ENCODE measurements around the gene ATP10A. TPM values are rescaled to one million over a fixed set of nuclear protein-coding genes. Genes with fewer than 3 reads are reported as not detected.

The ATP10A gene
- total and polyA plus RNA-seq, 3 experiments from 2014 or later, result 8.2 to 28.9 (median 24.0) TPM

DNA sequence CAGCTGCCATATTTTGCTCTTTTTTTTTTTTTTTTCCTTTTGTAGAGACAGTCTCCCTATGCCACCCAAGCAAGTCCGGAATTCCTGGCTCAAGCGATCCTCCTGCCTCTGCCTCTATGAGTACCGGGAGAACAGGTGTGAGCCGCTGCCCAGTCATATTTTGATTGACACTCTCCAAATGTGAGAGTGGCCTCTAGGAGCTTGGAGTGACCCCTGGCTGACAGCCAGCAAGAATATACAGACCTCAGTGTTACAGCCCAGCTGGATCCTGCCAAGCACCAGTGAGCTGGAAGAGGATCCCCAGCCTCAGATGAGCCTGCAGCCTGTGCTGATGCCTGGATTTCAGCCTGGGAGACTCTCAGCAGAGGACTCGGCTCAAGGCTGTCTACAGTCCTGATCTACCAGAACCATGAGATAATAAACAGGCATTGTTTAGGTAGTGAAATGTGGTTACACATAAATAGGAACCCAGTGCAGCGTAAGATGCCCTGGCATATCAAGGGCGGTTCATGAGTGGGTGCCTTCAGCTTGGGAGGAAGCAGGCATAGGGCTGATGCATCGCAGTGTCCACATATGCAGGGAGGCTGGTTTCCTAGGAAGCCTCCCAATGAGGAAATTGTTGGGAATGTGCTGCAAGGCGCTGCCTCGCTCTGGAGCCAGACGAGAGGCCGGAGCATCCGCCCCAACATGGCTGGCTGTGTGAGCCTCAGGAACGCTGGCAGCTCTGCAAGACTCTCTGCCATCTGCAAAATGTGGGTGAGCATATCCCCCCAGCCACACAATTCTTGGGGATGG, 38.9 kb upstream of the ATP10A start:
- CTCF ChIA-PET, result interaction anchor here (0.9 kb wide), 1 partner anchor 31 kb away, joined by 3 read pairs; no protein-coding TSS in a partner anchor
- DNase-seq, result no peak
- no peak overlapping the region for H3K4me3 Mint-ChIP-seq
- no peaks in the 10 kb centered on the region for H3K36me3 Mint-ChIP-seq
- H3K27ac Mint-ChIP-seq, result no peak overlapping the region
- no peaks in the 10 kb centered on the region for H3K9me3 Mint-ChIP-seq
- Histone ChIP-seq H3K4me1 (ENCODE audit: insufficient read depth, low read length) (no peaks in the 10 kb centered on the region), H3K9me3 (ENCODE audit: low read length) (no peaks in the 10 kb centered on the region), H3K36me3 (ENCODE audit: insufficient read depth, low read length) (no peaks in the 10 kb centered on the region), H3K27ac (ENCODE audit: low read depth, low read length) (no peak overlapping the region), H3K27me3 (ENCODE audit: insufficient read depth, low read length, poor library complexity, severe bottlenecking) (no peaks in the 10 kb centered on the region), H3K4me3 (ENCODE audit: low read length) (no peak overlapping the region)
- peaks cover 10 to 20% (median 12%) of the 10 kb centered on the region in 3 donors for H3K4me1 Mint-ChIP-seq
- POLR2A ChIA-PET, result no interaction called here
- peaks cover 0 to 4% of the 10 kb centered on the region in 2 donors for H3K27me3 Mint-ChIP-seq

DNA sequence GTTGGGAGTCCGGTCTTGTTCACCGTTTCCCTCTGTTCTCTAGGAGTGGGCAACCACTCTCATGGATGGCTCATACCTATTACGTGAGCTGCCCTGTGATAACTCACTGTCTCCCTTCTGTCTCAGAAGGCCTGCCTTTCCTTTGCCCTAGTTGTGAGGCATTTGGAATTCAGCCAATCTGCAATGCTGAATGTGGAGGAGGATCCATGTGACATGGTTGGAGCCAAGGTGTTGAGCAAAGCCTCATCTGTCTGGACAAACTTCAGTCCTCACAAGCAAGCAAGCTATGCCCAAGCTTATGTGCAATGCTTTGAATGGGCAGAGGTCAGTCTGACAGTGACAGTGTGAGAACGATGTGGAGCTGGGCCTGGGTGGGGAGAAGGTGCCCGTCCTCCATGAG, 37.8 kb upstream of the ATP10A start:
- no peaks in the 10 kb centered on the region for H3K4me1 ChIP-seq (ENCODE audit: insufficient read depth, low read length)
- Mint-ChIP-seq H3K4me1 (peaks cover 10 to 20% (median 12%) of the 10 kb centered on the region in 3 donors), H3K9me3 (no peaks in the 10 kb centered on the region), H3K4me3 (no peak overlapping the region), H3K27me3 (peaks cover 0 to 1% of the 10 kb centered on the region in 2 donors), H3K36me3 (no peaks in the 10 kb centered on the region), H3K27ac (no peak overlapping the region)
- ChIA-PET CTCF (no interaction called here), POLR2A (no interaction called here)
- no peaks in the 10 kb centered on the region for H3K27me3 ChIP-seq (ENCODE audit: insufficient read depth, low read length, poor library complexity, severe bottlenecking)
- H3K9me3 ChIP-seq (ENCODE audit: low read length), result no peaks in the 10 kb centered on the region
- H3K27ac ChIP-seq (ENCODE audit: low read depth, low read length), result no peak overlapping the region
- no peaks in the 10 kb centered on the region for H3K36me3 ChIP-seq (ENCODE audit: insufficient read depth, low read length)
- DNase-seq, result no peak
- no peak overlapping the region for H3K4me3 ChIP-seq (ENCODE audit: low read length)

DNA sequence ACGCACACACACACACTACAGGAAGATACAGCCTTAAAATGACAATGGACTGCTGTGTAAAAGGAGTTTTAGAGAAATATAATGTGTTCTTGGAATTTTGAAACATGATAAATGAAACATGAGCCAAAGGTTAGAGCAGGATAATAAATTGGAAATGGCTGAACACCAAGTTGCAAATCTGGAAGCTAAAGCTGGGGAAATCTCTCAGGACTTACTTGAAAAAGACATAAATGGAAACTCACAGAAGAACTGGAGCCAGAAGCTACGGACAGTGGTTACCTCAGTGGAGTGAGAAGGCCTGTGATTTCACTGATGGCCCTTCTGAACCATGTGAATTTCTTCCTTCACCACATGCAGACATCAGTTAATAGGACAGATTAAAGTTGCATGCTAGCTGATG, 37.3 kb upstream of the ATP10A start:
- Mint-ChIP-seq H3K27me3 (peaks cover 0 to 3% of the 10 kb centered on the region in 2 donors), H3K27ac (no peak overlapping the region), H3K36me3 (no peaks in the 10 kb centered on the region), H3K9me3 (no peaks in the 10 kb centered on the region), H3K4me3 (no peak overlapping the region), H3K4me1 (peaks cover 10 to 20% (median 12%) of the 10 kb centered on the region in 3 donors)
- ChIA-PET CTCF (no interaction called here), POLR2A (no interaction called here)
- Histone ChIP-seq H3K27ac (ENCODE audit: low read depth, low read length) (no peak overlapping the region), H3K4me3 (ENCODE audit: low read length) (no peak overlapping the region), H3K9me3 (ENCODE audit: low read length) (no peaks in the 10 kb centered on the region), H3K36me3 (ENCODE audit: insufficient read depth, low read length) (no peaks in the 10 kb centered on the region), H3K4me1 (ENCODE audit: insufficient read depth, low read length) (no peaks in the 10 kb centered on the region), H3K27me3 (ENCODE audit: insufficient read depth, low read length, poor library complexity, severe bottlenecking) (no peaks in the 10 kb centered on the region)
- no peak for DNase-seq

DNA sequence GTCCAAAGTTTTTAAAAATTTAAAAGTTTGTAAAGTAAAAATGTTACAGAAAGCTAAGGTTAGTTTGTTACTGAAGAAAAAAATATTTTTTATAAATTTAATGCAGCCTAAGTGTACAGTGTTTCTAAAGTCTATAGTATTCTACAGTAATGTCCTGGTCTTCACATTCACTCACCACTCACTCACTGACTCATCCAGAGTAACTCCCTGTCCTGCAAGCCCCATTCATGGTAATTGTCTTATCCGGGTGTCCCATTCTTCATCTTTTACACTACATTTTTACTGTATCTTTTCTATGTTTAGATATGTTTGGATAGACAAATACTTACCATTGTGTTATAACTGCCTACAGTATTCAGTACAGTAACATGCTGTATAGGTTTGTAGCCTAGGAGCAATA, 36.7 kb upstream of the ATP10A start:
- H3K9me3 ChIP-seq (ENCODE audit: low read length), result no peaks in the 10 kb centered on the region
- H3K36me3 Mint-ChIP-seq, result no peaks in the 10 kb centered on the region
- H3K4me3 ChIP-seq (ENCODE audit: low read length), result no peak overlapping the region
- peaks cover 0 to 1% (median 0%) of the 10 kb centered on the region in 5 donors for H3K9me3 Mint-ChIP-seq
- peaks cover 10 to 20% (median 12%) of the 10 kb centered on the region in 3 donors for H3K4me1 Mint-ChIP-seq
- H3K36me3 ChIP-seq (ENCODE audit: insufficient read depth, low read length), result no peaks in the 10 kb centered on the region
- peaks cover 0 to 3% of the 10 kb centered on the region in 2 donors for H3K27me3 Mint-ChIP-seq
- H3K27me3 ChIP-seq (ENCODE audit: insufficient read depth, low read length, poor library complexity, severe bottlenecking), result no peaks in the 10 kb centered on the region
- no peak for DNase-seq
- ChIA-PET CTCF (interaction anchor here (1.4 kb wide), 1 partner anchor 18 kb away, joined by 4 read pairs; no protein-coding TSS in a partner anchor), POLR2A (no interaction called here)
- no peaks in the 10 kb centered on the region for H3K4me1 ChIP-seq (ENCODE audit: insufficient read depth, low read length)
- H3K4me3 Mint-ChIP-seq, result no peak overlapping the region
- H3K27ac Mint-ChIP-seq, result no peak overlapping the region
- no peak overlapping the region for H3K27ac ChIP-seq (ENCODE audit: low read depth, low read length)

DNA sequence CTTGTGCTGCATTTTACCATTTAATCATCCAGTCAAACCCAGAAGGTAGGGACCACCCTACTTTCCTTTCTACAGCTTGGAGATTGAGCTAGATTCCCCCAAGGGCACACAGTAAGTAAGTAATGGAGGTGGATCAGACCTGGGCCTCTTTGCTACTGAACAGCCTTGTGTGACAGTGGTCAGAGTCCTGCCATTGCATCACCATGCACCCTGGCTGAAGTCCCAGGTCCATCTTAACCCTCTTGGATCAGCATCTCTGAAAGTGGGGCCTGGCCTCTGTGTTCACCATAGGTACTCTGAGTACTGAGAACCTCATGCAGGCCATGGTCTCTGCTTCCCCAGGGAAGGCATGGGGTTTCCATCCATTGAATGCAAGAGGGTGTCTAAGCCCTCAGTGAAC, 34.5 kb upstream of the ATP10A start:
- peaks cover 0 to 1% of the 10 kb centered on the region in 2 donors for H3K27me3 Mint-ChIP-seq
- POLR2A ChIA-PET, result no interaction called here
- H3K4me1 ChIP-seq (ENCODE audit: insufficient read depth, low read length), result no peaks in the 10 kb centered on the region
- no peak overlapping the region for H3K27ac Mint-ChIP-seq
- CTCF ChIA-PET, result no interaction called here
- no peaks in the 10 kb centered on the region for H3K27me3 ChIP-seq (ENCODE audit: insufficient read depth, low read length, poor library complexity, severe bottlenecking)
- no peak for DNase-seq
- no peak overlapping the region for H3K4me3 Mint-ChIP-seq
- H3K9me3 ChIP-seq (ENCODE audit: low read length), result no peaks in the 10 kb centered on the region
- H3K4me1 Mint-ChIP-seq, result peaks cover under 1 to 6% (median 3%) of the 10 kb centered on the region in 3 donors
- no peak overlapping the region for H3K27ac ChIP-seq (ENCODE audit: low read depth, low read length)
- peaks cover 0 to 1% (median 0%) of the 10 kb centered on the region in 5 donors for H3K9me3 Mint-ChIP-seq
- H3K36me3 ChIP-seq (ENCODE audit: insufficient read depth, low read length), result no peaks in the 10 kb centered on the region
- no peak overlapping the region for H3K4me3 ChIP-seq (ENCODE audit: low read length)
- no peaks in the 10 kb centered on the region for H3K36me3 Mint-ChIP-seq

DNA sequence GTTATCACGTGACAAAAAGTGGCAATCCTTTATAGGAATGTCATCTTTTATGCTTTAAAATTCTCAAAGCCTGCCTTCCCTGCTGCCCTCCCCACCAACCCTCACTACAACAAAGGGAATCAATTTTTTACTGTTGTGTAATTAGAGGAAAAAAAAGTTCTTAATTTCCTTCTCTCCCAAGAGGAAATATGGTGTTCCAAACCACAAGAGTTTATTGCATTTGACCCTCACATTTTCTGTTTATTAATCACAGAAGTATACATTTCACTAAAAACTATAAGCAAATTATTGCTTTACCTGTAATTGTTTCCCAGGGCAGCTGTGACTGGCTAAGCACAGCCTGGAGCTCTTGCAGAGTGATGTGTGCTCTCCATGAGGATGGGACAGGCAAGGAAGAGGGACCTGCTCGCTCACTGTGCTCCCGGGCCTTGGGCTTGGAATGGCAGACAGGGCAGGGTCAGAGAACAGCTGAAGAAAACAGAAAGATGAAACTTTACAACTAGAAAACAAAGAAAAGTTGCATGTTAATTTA, 31.3 kb upstream of the ATP10A start:
- Mint-ChIP-seq H3K9me3 (peaks cover 0 to 1% (median 0%) of the 10 kb centered on the region in 5 donors), H3K4me1 (no peaks in the 10 kb centered on the region), H3K27me3 (peaks cover 3 to 6% of the 10 kb centered on the region in 2 donors), H3K27ac (no peak overlapping the region), H3K4me3 (no peak overlapping the region), H3K36me3 (no peaks in the 10 kb centered on the region)
- Histone ChIP-seq H3K27me3 (ENCODE audit: insufficient read depth, low read length, poor library complexity, severe bottlenecking) (no peaks in the 10 kb centered on the region), H3K4me3 (ENCODE audit: low read length) (no peak overlapping the region), H3K36me3 (ENCODE audit: insufficient read depth, low read length) (no peaks in the 10 kb centered on the region), H3K9me3 (ENCODE audit: low read length) (no peaks in the 10 kb centered on the region), H3K4me1 (ENCODE audit: insufficient read depth, low read length) (no peaks in the 10 kb centered on the region), H3K27ac (ENCODE audit: low read depth, low read length) (no peak overlapping the region)
- POLR2A ChIA-PET, result no interaction called here
- DNase-seq, result no peak
- CTCF ChIA-PET, result no interaction called here

DNA sequence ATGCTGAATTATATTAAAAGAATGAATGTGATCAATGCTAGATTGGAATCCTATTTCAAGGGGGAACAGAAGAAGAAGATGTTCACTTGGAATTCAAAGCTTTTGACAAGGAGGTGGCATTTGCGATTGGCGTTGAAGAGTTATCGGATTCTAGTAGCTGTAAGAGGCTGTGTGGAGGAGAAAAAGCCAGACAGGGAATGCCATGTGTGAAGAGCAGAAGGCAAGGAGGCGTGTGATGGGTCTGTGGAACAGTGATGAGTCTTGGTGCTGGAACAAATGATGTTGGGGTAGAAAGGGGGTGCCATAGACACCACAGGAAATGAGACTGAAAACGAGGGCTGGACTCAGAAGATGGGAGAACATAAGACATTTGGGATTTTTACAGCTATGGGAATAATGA, 30.5 kb upstream of the ATP10A start:
- H3K27ac Mint-ChIP-seq, result no peak overlapping the region
- H3K4me1 Mint-ChIP-seq, result no peaks in the 10 kb centered on the region

DNA sequence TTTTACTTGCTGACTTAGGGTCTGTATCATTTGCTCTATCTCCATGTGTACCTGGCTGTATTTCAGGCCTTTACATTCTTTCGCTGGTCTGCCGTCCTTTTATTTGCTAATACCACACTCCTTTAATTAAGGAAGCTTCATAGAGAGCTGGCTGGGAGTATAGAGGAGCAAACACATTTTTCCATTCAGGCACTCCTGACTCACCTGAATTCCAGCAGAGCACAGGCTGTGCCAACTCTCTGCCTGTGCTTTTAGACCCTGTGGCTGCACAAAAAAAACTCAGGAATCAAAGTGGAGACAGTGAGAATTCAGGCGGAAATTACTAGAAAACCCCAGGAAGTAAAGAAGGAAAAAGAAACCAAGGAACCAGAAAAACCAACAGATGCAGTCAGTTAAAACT, 29.0 kb upstream of the ATP10A start:
- H3K9me3 Mint-ChIP-seq, result peaks cover 0 to 1% (median 0%) of the 10 kb centered on the region in 5 donors
- H3K9me3 ChIP-seq (ENCODE audit: low read length), result no peaks in the 10 kb centered on the region
- H3K27me3 ChIP-seq (ENCODE audit: insufficient read depth, low read length, poor library complexity, severe bottlenecking), result no peaks in the 10 kb centered on the region
- ChIA-PET CTCF (no interaction called here), POLR2A (no interaction called here)
- no peak overlapping the region for H3K4me3 ChIP-seq (ENCODE audit: low read length)
- no peak overlapping the region for H3K27ac ChIP-seq (ENCODE audit: low read depth, low read length)
- no peak overlapping the region for H3K4me3 Mint-ChIP-seq
- no peaks in the 10 kb centered on the region for H3K36me3 Mint-ChIP-seq
- H3K36me3 ChIP-seq (ENCODE audit: insufficient read depth, low read length), result no peaks in the 10 kb centered on the region
- no peak overlapping the region for H3K27ac Mint-ChIP-seq
- H3K27me3 Mint-ChIP-seq, result peaks cover 3 to 6% of the 10 kb centered on the region in 2 donors
- no peak for DNase-seq
- no peaks in the 10 kb centered on the region for H3K4me1 Mint-ChIP-seq
- no peaks in the 10 kb centered on the region for H3K4me1 ChIP-seq (ENCODE audit: insufficient read depth, low read length)

More for the DNA sequence above, 30.5 kb upstream of the ATP10A start:
- H3K27ac ChIP-seq (ENCODE audit: low read depth, low read length), result no peak overlapping the region
- peaks cover 0 to 1% (median 0%) of the 10 kb centered on the region in 5 donors for H3K9me3 Mint-ChIP-seq
- H3K27me3 ChIP-seq (ENCODE audit: insufficient read depth, low read length, poor library complexity, severe bottlenecking), result no peaks in the 10 kb centered on the region
- H3K4me3 Mint-ChIP-seq, result no peak overlapping the region
- H3K9me3 ChIP-seq (ENCODE audit: low read length), result no peaks in the 10 kb centered on the region
- H3K27me3 Mint-ChIP-seq, result peaks cover 3 to 6% of the 10 kb centered on the region in 2 donors
- no peak for DNase-seq
- no peak overlapping the region for H3K4me3 ChIP-seq (ENCODE audit: low read length)
- H3K36me3 Mint-ChIP-seq, result no peaks in the 10 kb centered on the region
- H3K4me1 ChIP-seq (ENCODE audit: insufficient read depth, low read length), result no peaks in the 10 kb centered on the region
- CTCF ChIA-PET, result no interaction called here
- H3K36me3 ChIP-seq (ENCODE audit: insufficient read depth, low read length), result no peaks in the 10 kb centered on the region
- POLR2A ChIA-PET, result no interaction called here
